CD4-positive, alpha-beta T cell (primary cell): ENCODE data around the gene PSMD5. TPM values are rescaled to one million over a fixed set of nuclear protein-coding genes. Genes with fewer than 3 reads are reported as not detected.

ENCODE experiments used
- ATAC-seq: fragments of 200-7000 bp; cut with Tn5 transposase; one replicate; pipeline ENCODE4 v1.10.0; 2022; ENCODE audit warnings: mild to moderate bottlenecking; ENCODE audit not compliant: poor library complexity
- CTCF ChIA-PET: fragments of 350-600 bp; sonication (Branson Sonifier 250); formaldehyde crosslinking; loops from one replicate; lab custom pipeline; 2021; ENCODE audit warnings: antibody characterized with exemption, inconsistent platforms; lab: Charles Lee
- POLR2A ChIA-PET: fragments of 350-600 bp; sonication (Branson Sonifier 250); formaldehyde crosslinking; loops from one replicate; lab custom pipeline; 2021; ENCODE audit warnings: antibody characterized with exemption, inconsistent platforms; lab: Charles Lee
- DNase-seq, 14 experiments: peaks; one replicate each; pipeline ENCODE4 v3.0.0-alpha.2; 2013 to 2020; ENCODE audit warnings: mixed read lengths in 2 of 14
- H3K27ac ChIP-seq, 2 donors: one replicate each; pipeline versions ENCODE4 v1.5.1 to v1.7.0; 2013; ENCODE audit warnings: low read length in 2 of 2, low read depth in 1 of 2, mild to moderate bottlenecking in 1 of 2
- H3K27me3 ChIP-seq, 2 experiments: 1 replicate in 1 of 2; 2 replicates in 1 of 2; pipeline versions ENCODE4 v1.6.1 to v1.7.0; 2013; ENCODE audit warnings: low read length in 2 of 2, control low read depth in 1 of 2, mild to moderate bottlenecking in 1 of 2, moderate library complexity in 1 of 2; ENCODE audit not compliant: insufficient read depth in 2 of 2, control insufficient read depth in 1 of 2
- H3K36me3 ChIP-seq: one replicate; pipeline ENCODE4 v1.6.1; 2013; ENCODE audit warnings: low read length, control low read depth; ENCODE audit not compliant: insufficient read depth
- H3K4me1 ChIP-seq: one replicate; pipeline ENCODE4 v1.6.1; 2013; ENCODE audit warnings: low read length, control low read depth; ENCODE audit not compliant: insufficient read depth
- H3K4me3 ChIP-seq: one replicate; pipeline ENCODE4 v1.5.1; 2013; ENCODE audit warnings: mild to moderate bottlenecking, low read length, moderate library complexity
- H3K9me3 ChIP-seq, 2 experiments: 1 replicate in 1 of 2; 2 replicates in 1 of 2; pipeline versions ENCODE4 v1.6.1 to v1.7.0; 2013; ENCODE audit warnings: low read length in 2 of 2, mild to moderate bottlenecking in 2 of 2, control low read depth in 1 of 2, moderate library complexity in 1 of 2; ENCODE audit not compliant: control insufficient read depth in 1 of 2, insufficient read depth in 1 of 2
- H3K27ac Mint-ChIP-seq: one replicate; pipeline ENCODE4 v1.8.0; 2020; ENCODE audit warnings: mixed read lengths
- H3K27me3 Mint-ChIP-seq: one replicate; pipeline ENCODE4 v1.8.0; 2021; ENCODE audit warnings: mixed read lengths
- H3K36me3 Mint-ChIP-seq: one replicate; pipeline ENCODE4 v1.8.0; 2021; ENCODE audit warnings: low read depth, mixed read lengths
- H3K4me1 Mint-ChIP-seq: one replicate; pipeline ENCODE4 v1.8.0; 2021; ENCODE audit warnings: low read depth, mixed read lengths
- H3K4me3 Mint-ChIP-seq: one replicate; pipeline ENCODE4 v1.8.0; 2020; ENCODE audit warnings: mild to moderate bottlenecking, mixed read lengths
- H3K9me3 Mint-ChIP-seq: one replicate; pipeline ENCODE4 v1.8.0; 2020; ENCODE audit warnings: mixed read lengths
- CTCF ChIP-seq: fragments of 200-600 bp; IDR thresholded peaks from one replicate; pipeline ENCODE4 v1.8.0; 2022; ENCODE audit warnings: antibody characterized with exemption, mild to moderate bottlenecking
- intact Hi-C, 2 experiments: fragments of 100-400 bp; cut with DNase I in 1 of 2; cut with micrococcal nuclease in 1 of 2; formaldehyde crosslinking; loops; one replicate each; pipeline versions ENCODE4 v1.15.1 to v1.9.0; 2023 to 2025; cut with DNase I, micrococcal nuclease
- polyA plus RNA-seq, 2 donors: library from polyadenylated mRNA; unstranded; fragments of 120-200 nt; gene quantifications; one replicate each; pipeline ENCODE4 v1.2.1, GENCODE V29; 2013
- total RNA-seq, 174 experiments: library from RNA in 2 of 174; stranded (reverse) in 2 of 174; gene quantifications; one replicate each; pipeline ENCODE4 v1.2.3 and lab custom pipeline; 2021 to 2026

The PSMD5 gene
- total RNA-seq = 10 to 100 TPM; 35.4 to 44.3 TPM
- polyA plus RNA-seq (2013, experiment 1 of 2) = 18.5 TPM
- 24.8 TPM for polyA plus RNA-seq (2013, experiment 2 of 2)
- 20.3 to 109 (median 47.2) reads per million in 172 experiments for total RNA-seq (lab: John Stamatoyannopoulos, UW)

DNA sequence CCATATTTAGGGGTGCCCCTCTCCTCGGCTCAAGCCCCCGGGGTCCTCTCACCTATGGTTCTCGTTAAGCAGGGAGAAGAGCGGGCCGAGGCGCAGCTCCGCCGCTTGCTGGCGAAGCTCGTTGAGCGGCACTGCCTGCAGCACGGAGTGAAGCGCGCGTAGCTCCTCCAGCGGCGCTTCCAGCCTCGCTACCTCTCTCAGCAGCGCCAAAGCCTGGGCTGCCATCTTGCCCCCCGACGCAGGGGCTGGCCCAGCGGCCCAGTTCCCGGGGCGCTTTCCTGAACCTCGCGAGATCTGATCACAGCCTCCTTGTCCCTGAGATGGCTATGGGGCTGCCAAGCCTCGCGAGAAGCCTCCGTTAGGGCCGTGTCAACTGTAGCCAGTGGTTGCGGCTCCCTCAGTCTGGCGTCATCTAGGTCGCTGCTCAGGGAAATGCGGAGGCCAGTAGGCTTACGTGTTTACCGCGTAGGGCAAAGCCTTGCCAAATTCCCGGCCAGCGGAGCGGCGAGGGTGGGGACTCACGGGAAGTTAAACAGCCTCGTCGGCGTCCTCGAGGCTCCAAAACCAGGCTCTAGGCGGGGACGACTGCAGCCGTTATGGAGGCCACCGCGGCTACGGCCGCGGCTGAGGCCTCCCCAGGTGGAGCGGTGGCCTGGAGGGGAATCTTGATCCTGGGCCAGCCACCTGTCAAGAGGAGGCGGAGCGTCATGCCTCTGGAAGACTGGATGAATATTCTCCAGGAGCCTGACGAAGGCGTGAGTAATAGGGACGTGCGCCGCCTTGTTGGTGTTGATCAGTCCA, at the start of gene PSMD5:
Gene PSMD5 (minus strand): TSS at position 238 of the 801 bp plus-strand sequence. CDS start 13 bp downstream, at position 225.
- Histone ChIP-seq H3K9me3 (peaks cover 0 to 14% of the 10 kb centered on the region in 2 experiments), H3K4me1 (peaks cover 63% of the 10 kb centered on the region), H3K36me3 (peaks cover 21% of the 10 kb centered on the region), H3K4me3 (peak within 1 kb of the TSS; percentile 93), H3K27me3 (no peaks in the 10 kb centered on the region), H3K27ac (peak within 1 kb of the TSS; percentile 93 to 98)
- H3K27ac Mint-ChIP-seq = peak within 1 kb of the TSS; percentile 99
- no peak for TF ChIP-seq CTCF
- peaks cover 82% of the 10 kb centered on the region for H3K36me3 Mint-ChIP-seq
- no peaks in the 10 kb centered on the region for H3K27me3 Mint-ChIP-seq
- H3K9me3 Mint-ChIP-seq = no peaks in the 10 kb centered on the region
- DNase-seq (peak; percentile 89 to 99 (median 92)), ATAC-seq (peak; percentile 86)
- H3K4me3 Mint-ChIP-seq = peak within 1 kb of the TSS; percentile 96
- ChIA-PET CTCF (interaction anchor here (1.0 to 1.4 kb wide), 3 partner anchors 27 to 83 kb away, joined by 3 to 4 read pairs (median 3); partner anchors contain the start of gene FBXW2), POLR2A (interaction anchor here (0.6 to 5.4 kb wide), 28 partner anchors 9 to 131 kb away, joined by 3 to 54 read pairs (median 4); partner anchors contain the start of genes FBXW2 and TRAF1)
- H3K4me1 Mint-ChIP-seq = peaks cover 79% of the 10 kb centered on the region
- intact Hi-C loops = loop anchor here (2.0 to 10.0 kb wide), 7 partner anchors 24 to 359 kb away; partner anchors contain the start of genes FBXW2 (in 1 of the 2), MEGF9 (in 1 of the 2) and RAB14 (in 1 of the 2)

GRCh38 chr9:120891884-120892747, 49.4 kb upstream of the PSMD5 start:
- Mint-ChIP-seq H3K4me3 (peak overlapping the region; percentile 69), H3K27ac (peak overlapping the region; percentile 98), H3K27me3 (no peaks in the 10 kb centered on the region), H3K9me3 (no peaks in the 10 kb centered on the region), H3K4me1 (peaks cover 76% of the 10 kb centered on the region), H3K36me3 (peaks cover 5% of the 10 kb centered on the region)
- Histone ChIP-seq H3K4me1 (peaks cover 91% of the 10 kb centered on the region), H3K9me3 (no peaks in the 10 kb centered on the region), H3K27me3 (no peaks in the 10 kb centered on the region), H3K36me3 (no peaks in the 10 kb centered on the region), H3K27ac (peak overlapping the region; percentile 86 to 88), H3K4me3 (no peak overlapping the region)
- ATAC-seq = peak; percentile 37
- no peak for TF ChIP-seq CTCF
- ChIA-PET POLR2A (interaction anchor here (0.6 to 36.2 kb wide), 15 partner anchors 9 to 310 kb away, joined by 3 to 1343 read pairs (median 15); partner anchors contain the start of genes FBXW2, PHF19, PSMD5 and TRAF1), CTCF (interaction anchor here (0.6 to 4.1 kb wide), 10 partner anchors 9 to 90 kb away, joined by 3 to 23 read pairs (median 4); partner anchors contain the start of gene PHF19)
- intact Hi-C loops = loop anchor here (1.0 to 5.0 kb wide), 4 partner anchors 15 to 45 kb away; partner anchors contain the start of genes TRAF1 (in 2 of the 2) and PHF19 (in 1 of the 2)
- peak in 5 of 14 experiments; percentile 28 to 67 (median 57) for DNase-seq
